UCSD-AML1 (cell line): Measurements from ENCODE around the gene TMEM154.

ENCODE experiments used
- DNase-seq: peaks from one replicate; lab custom pipeline; 2025; ENCODE audit not compliant: unreplicated experiment; lab: John Stamatoyannopoulos, UW

The TMEM154 gene

DNA sequence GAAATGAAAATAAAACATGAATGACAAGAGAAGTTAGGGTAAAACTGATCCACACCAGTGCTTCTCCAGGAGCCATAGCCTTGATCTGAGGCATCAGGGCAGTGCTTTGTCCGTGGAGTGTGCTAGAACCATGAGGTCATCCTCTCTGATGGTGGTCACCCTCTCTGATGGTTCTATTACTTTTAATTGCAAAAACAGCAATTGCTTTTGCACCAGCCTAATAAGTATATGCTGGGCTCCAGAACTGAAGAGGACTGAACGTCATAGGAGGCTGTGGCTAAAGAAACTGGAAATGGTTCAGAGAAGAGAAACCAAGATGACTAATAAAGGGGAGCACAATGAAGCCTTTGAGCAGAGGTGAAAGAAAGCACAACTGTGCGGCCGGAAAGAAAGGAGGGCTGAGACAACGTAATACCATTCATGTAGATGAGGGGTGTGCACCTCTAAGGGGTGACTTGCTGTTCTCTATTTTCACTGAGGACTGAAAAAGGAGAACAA, 17.0 kb upstream of the TMEM154 start:
- DNase-seq, result no peak

DNA sequence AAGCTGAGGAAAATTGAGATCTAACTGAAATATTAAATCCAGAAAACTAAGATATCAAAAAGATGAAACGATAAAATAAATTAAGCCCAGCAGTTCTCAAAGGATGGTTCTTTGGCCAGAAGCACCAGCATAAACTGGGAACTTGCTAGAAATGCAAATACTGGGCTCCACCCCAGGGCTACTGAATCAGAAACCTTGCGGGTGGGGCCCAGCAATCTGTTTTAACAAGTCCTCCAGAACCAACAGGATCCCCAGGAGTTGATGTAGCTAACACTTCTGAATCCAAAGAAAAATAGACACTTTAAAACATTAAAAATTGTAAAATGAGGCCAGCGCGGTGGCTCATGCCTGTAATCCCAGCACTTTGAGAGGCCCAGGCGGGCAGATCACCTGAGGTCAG, 14.1 kb upstream of the TMEM154 start:
- no peak for DNase-seq

DNA sequence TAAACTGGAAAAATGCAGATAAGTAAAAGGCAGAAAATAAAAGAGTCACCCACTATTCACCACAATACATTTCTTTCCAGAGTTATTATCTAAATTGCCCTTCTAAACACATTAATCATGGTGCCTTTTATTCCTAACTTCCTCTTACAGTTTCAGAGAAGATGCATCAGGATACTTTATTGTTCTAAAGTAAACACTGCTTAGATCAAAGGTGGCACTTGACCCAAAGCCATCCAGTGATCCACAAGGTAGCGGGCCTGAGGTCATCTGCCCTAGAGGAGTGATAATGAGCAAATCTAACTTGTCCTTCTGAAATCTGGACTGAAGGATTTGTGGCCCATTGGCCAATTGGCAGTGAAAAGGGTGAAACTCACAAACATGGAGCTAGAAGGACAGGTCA, 12.0 kb upstream of the TMEM154 start:
- DNase-seq, result no peak

GRCh38 chr4:152690706-152691651, 11.2 kb upstream of the TMEM154 start:
- DNase-seq, result no peak

- DNase-seq, result no peak
Measured at GRCh38 chr4:152689615-152690501, 10.1 kb upstream of the TMEM154 start.

GRCh38 chr4:152687974-152688599, 8.3 kb upstream of the TMEM154 start:
- DNase-seq, result no peak

- DNase-seq, result no peak
Measured at GRCh38 chr4:152686452-152687013, 6.7 kb upstream of the TMEM154 start.

DNA sequence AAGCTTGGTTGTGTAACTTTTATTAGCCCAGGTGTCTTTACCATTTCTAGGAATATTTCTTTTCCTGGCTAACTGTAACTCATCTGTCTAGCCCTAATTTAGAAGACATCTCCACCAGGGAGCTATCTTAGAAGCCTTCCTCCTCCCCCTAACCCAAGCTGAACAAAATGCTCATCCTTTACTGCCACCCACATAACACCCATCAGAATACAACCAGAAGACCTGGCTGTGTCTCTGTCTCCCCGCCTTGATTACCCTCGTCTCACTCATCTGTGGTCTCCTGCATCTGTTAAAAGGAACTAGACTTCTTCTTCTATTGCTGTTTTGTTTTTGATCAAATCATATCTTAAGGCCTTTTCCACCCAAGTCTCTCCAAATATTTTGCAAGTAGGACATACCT, 4.8 kb upstream of the TMEM154 start:
- DNase-seq, result no peak

DNA sequence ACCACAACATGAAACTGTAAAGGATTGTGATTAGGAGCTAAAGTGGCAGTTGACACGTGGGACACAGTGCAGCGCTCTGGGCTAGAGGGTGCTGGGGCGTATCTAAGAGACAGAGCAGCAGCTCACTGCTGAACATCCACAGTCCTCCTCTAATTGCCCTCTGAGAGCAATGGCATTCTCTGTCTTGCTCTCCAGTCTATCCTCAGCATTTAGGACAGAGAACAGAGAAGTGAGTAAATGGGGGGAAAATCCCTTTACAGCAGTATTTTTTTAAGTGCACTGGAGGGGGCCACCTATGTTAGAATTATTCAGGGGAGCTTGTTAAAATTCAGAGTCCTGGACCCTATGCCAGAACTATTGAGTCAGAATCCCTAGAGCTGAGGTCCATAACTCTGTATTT, 4.2 kb upstream of the TMEM154 start:
- DNase-seq, result no peak

GRCh38 chr4:152682143-152682941, 2.5 kb upstream of the TMEM154 start:
- no peak for DNase-seq

- no peak for DNase-seq
Measured at GRCh38 chr4:152680988-152681603, 1.3 kb upstream of the TMEM154 start.

GRCh38 chr4:152678841-152679240, 956 bp downstream of the TMEM154 start:
- no peak for DNase-seq

DNA sequence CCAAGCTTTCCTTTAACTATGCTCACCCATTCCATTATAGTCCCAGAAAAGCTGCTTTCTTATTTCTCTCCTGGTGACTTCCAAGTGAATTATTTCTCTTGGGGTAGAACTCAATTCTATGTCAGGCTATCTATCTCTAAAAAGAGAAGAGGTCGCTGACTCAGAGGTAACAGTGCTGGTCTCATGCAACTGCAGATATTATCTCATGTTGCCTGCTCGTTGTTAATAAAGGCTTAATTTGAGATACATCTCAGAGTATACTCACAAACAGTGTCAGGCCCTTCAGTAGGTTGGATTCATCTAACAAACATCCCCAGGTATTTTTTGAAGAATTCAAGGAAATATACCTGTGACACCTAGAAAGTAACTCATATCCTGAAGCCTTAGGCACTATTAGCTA, 2.7 kb downstream of the TMEM154 start:
- DNase-seq, result no peak

DNA sequence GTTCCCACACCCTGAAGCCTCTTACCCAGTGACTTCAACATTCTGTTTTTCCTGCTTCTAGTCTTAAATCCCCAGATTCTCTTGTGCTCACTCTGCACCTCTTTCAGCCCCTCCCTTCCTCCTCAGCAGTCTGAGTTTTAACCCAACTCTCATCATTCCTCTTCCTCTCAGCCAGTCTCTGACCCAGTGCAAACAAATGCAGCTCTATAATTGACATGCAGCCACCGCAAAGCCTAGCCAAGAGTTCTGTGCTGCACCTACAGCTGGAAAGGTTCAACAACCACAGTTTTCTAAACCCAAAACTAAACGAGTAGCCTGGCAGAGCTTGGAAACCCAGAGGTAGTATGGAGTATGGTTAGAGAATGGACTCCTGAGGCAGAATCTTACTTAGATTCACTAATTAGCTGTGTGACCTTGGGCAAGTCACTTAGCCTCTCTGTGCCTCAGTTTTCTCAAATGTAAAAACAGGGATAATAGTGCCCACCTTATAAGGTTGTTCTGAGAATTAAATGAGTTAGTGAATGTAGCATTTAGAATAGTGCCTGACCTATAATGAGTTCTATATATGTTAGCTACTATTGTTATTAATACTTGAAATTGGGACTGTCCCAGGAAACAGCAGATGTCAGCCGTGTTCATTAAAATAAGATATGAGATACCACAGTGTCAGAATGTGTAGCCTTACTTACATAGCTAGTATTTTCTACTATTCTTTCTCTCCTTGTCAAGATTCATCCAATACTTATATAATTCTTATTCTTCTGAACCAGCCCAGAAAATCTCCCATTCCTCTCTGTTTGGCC, 3.5 kb downstream of the TMEM154 start:
- no peak for DNase-seq

- no peak for DNase-seq
Measured at GRCh38 chr4:152674359-152674758, 5.4 kb downstream of the TMEM154 start.

DNA sequence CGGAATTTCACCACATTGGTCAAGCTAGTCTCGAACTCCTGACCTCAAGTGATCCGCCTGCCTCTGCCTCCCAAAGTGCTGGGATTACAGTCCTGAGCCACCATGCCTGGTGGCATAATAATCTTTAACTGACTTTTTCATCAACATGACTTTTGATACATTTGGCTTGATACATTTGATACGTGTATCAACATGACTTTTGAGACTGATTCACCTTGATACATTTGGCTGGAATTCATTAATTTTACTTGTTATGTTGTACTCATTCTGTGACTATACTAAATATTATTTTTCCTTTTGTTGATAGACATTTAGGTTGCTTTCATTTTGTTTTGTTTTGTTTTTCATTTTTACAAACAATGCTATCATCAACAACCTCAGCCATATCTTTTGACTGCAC, 6.3 kb downstream of the TMEM154 start:
- DNase-seq, result no peak

- DNase-seq, result no peak
Measured at GRCh38 chr4:152672206-152673092, 7.3 kb downstream of the TMEM154 start.
